RWPE2 (cell line): Measurements from ENCODE around the gene HSD11B1L.

ENCODE experiments used
- ATAC-seq: fragments of 200-7000 bp; cut with Tn5 transposase; 3 replicates; pipeline ENCODE4 v1.9.1; 2021; ENCODE audit warnings: low read depth
- DNase-seq: peaks from one replicate; pipeline ENCODE4 v3.0.0-alpha.2; 2020; ENCODE audit warnings: low spot score
- H3K27ac ChIP-seq: fragments of 450-650 bp; 2 replicates; pipeline ENCODE4 v1.5.1; 2017; ENCODE audit warnings: mild to moderate bottlenecking; ENCODE audit not compliant: poor library complexity, severe bottlenecking
- H3K27me3 ChIP-seq: fragments of 250-450 bp; sonication (Bioruptor Pico); 2 replicates; pipeline ENCODE4 v1.5.1; 2021; ENCODE audit warnings: mild to moderate bottlenecking, moderate library complexity; ENCODE audit not compliant: insufficient read depth, poor library complexity, severe bottlenecking
- H3K36me3 ChIP-seq: fragments of 250-450 bp; sonication (Bioruptor Pico); 2 replicates; pipeline ENCODE4 v1.5.1; 2020; ENCODE audit warnings: low read depth, mild to moderate bottlenecking, moderate library complexity
- H3K4me1 ChIP-seq: fragments of 250-450 bp; sonication (Bioruptor Pico); 2 replicates; pipeline ENCODE4 v1.5.1; 2021; ENCODE audit warnings: mild to moderate bottlenecking, moderate library complexity; ENCODE audit not compliant: insufficient read depth, poor library complexity, severe bottlenecking
- H3K4me3 ChIP-seq: fragments of 250-450 bp; sonication (Bioruptor Pico); 2 replicates; pipeline ENCODE4 v1.5.1; 2021; ENCODE audit warnings: mild to moderate bottlenecking, moderate library complexity; ENCODE audit not compliant: severe bottlenecking
- H3K9me3 ChIP-seq: fragments of 250-450 bp; sonication (Bioruptor Pico); 2 replicates; pipeline ENCODE4 v1.5.1; 2021; ENCODE audit warnings: mild to moderate bottlenecking, moderate library complexity; ENCODE audit not compliant: severe bottlenecking
- CTCF ChIP-seq: fragments of 450-650 bp; IDR thresholded peaks from one replicate; pipeline ENCODE4 v1.5.1; 2017; ENCODE audit warnings: mild to moderate bottlenecking, moderate library complexity; ENCODE audit not compliant: poor library complexity, severe bottlenecking

The HSD11B1L gene

GRCh38 chr19:5644037-5644436, 36.8 kb upstream of the HSD11B1L start:
- Histone ChIP-seq H3K36me3 (peaks cover 72% of the 10 kb centered on the region), H3K27ac (no peak overlapping the region), H3K9me3 (no peaks in the 10 kb centered on the region), H3K4me3 (no peak overlapping the region), H3K27me3 (no peaks in the 10 kb centered on the region), H3K4me1 (no peaks in the 10 kb centered on the region)
- ATAC-seq (no peak), DNase-seq (no peak)
- no peak for TF ChIP-seq CTCF

- H3K4me3 ChIP-seq: no peak overlapping the region
- H3K36me3 ChIP-seq: peaks cover 80% of the 10 kb centered on the region
- ATAC-seq (no peak), DNase-seq (no peak)
- no peak overlapping the region for H3K27ac ChIP-seq
- H3K9me3 ChIP-seq: no peaks in the 10 kb centered on the region
- no peaks in the 10 kb centered on the region for H3K4me1 ChIP-seq
- H3K27me3 ChIP-seq: no peaks in the 10 kb centered on the region
- no peak for TF ChIP-seq CTCF
Measured at GRCh38 chr19:5645409-5645808, 35.4 kb upstream of the HSD11B1L start.

GRCh38 chr19:5646703-5647102, 34.1 kb upstream of the HSD11B1L start:
- DNase-seq (no peak), ATAC-seq (no peak)
- TF ChIP-seq CTCF: no peak
- H3K36me3 ChIP-seq: peaks cover 87% of the 10 kb centered on the region
- H3K27ac ChIP-seq: no peak overlapping the region
- H3K9me3 ChIP-seq: no peaks in the 10 kb centered on the region
- H3K4me3 ChIP-seq: no peak overlapping the region
- H3K27me3 ChIP-seq: no peaks in the 10 kb centered on the region
- H3K4me1 ChIP-seq: no peaks in the 10 kb centered on the region

GRCh38 chr19:5648464-5648863, 32.4 kb upstream of the HSD11B1L start:
- H3K36me3 ChIP-seq: peaks cover 90% of the 10 kb centered on the region
- ATAC-seq (no peak), DNase-seq (no peak)
- no peak for TF ChIP-seq CTCF
- H3K27ac ChIP-seq: no peak overlapping the region
- no peaks in the 10 kb centered on the region for H3K4me1 ChIP-seq
- no peaks in the 10 kb centered on the region for H3K27me3 ChIP-seq
- H3K9me3 ChIP-seq: no peaks in the 10 kb centered on the region
- H3K4me3 ChIP-seq: no peak overlapping the region

GRCh38 chr19:5651361-5651760, 29.5 kb upstream of the HSD11B1L start:
- Histone ChIP-seq H3K4me3 (no peak overlapping the region), H3K9me3 (no peaks in the 10 kb centered on the region), H3K27me3 (no peaks in the 10 kb centered on the region), H3K4me1 (no peaks in the 10 kb centered on the region), H3K36me3 (peaks cover 89% of the 10 kb centered on the region), H3K27ac (no peak overlapping the region)
- DNase-seq (no peak), ATAC-seq (no peak)
- TF ChIP-seq CTCF: no peak
